Activated T-cell treated with anti-CD3 and anti-CD28 coated beads for 1 hour (primary cell): ENCODE data around the gene POU3F1.

ENCODE experiments used
- DNase-seq: peaks from one replicate; pipeline ENCODE4 v3.0.0-alpha.2; 2020; ENCODE audit warnings: low read depth

POU3F1 gene

GRCh38 chr1:38004284-38005108 is 42.1 kb downstream of the POU3F1 start:
- DNase-seq = no peak

- no peak for DNase-seq
Observed at GRCh38 chr1:38003261-38004250, 43.0 kb downstream of the POU3F1 start.

GRCh38 chr1:38000529-38001455 is 45.8 kb downstream of the POU3F1 start:
- no peak for DNase-seq

- DNase-seq = no peak
Observed at GRCh38 chr1:38000233-38000528, 46.4 kb downstream of the POU3F1 start.

GRCh38 chr1:37999430-38000232 is 47.0 kb downstream of the POU3F1 start:
- DNase-seq = no peak

GRCh38 chr1:37998913-37999429 is 47.6 kb downstream of the POU3F1 start:
- no peak for DNase-seq

GRCh38 chr1:37998089-37998808 is 48.3 kb downstream of the POU3F1 start:
- DNase-seq = no peak

GRCh38 chr1:37997256-37998088 is 49.1 kb downstream of the POU3F1 start:
- no peak for DNase-seq

- no peak for DNase-seq
Observed at GRCh38 chr1:37995751-37996345, 50.7 kb downstream of the POU3F1 start.

GRCh38 chr1:37994886-37995566 is 51.6 kb downstream of the POU3F1 start:
- no peak for DNase-seq
